Esophagus muscularis mucosa (tissue), 4 donors: ENCODE results near the gene BAIAP2. TPM values are rescaled to one million over a fixed set of nuclear protein-coding genes. Genes with fewer than 3 reads are reported as not detected.

Experiments used
- DNase-seq: peaks from one replicate; pipeline ENCODE4 v3.0.0-alpha.2; 2017; ENCODE audit errors: extremely low spot score
- H3K27ac ChIP-seq, 4 donors: fragments of 200-600 bp; sonication (generic); replicated peaks in 1 of 4; 1 replicate in 3 of 4; 2 replicates in 1 of 4; pipeline ENCODE4 v1.5.1; 2016 to 2019; ENCODE audit warnings: mild to moderate bottlenecking in 1 of 4
- H3K27me3 ChIP-seq, 4 donors: fragments of 200-600 bp; sonication (generic); one replicate each; pipeline versions ENCODE4 v1.5.1 to v1.6.0; 2016 to 2019
- H3K36me3 ChIP-seq, 4 donors: fragments of 200-600 bp; sonication (generic); one replicate each; pipeline ENCODE4 v1.5.1; 2016 to 2019
- H3K4me1 ChIP-seq, 4 donors: fragments of 200-600 bp; sonication (generic); one replicate each; pipeline ENCODE4 v1.5.1; 2016 to 2019
- H3K4me3 ChIP-seq, 4 donors: fragments of 200-600 bp; sonication (generic); 1 replicate in 2 of 4; 2 replicates in 2 of 4; pipeline ENCODE4 v1.5.1; 2016 to 2019; ENCODE audit warnings: mild to moderate bottlenecking in 4 of 4, moderate library complexity in 1 of 4
- H3K9me3 ChIP-seq, 4 donors: fragments of 200-600 bp; sonication (generic); 1 replicate in 3 of 4; 2 replicates in 1 of 4; pipeline ENCODE4 v1.5.1; 2016 to 2019
- CTCF ChIP-seq, 3 experiments: fragments of 200-600 bp in 2 of 3; fragments of 450-650 bp in 1 of 3; sonication (generic) in 2 of 3; IDR thresholded peaks; one replicate each; pipeline ENCODE4 v1.5.1; 2017 to 2019; ENCODE audit warnings: antibody characterized with exemption in 3 of 3, mild to moderate bottlenecking in 2 of 3, moderate library complexity in 1 of 3
- EP300 ChIP-seq: sonication (generic); formaldehyde crosslinking; IDR thresholded peaks from one replicate; pipeline ENCODE4 v1.6.1; 2017; ENCODE audit warnings: antibody characterized with exemption
- POLR2A ChIP-seq: fragments of 450-650 bp; IDR thresholded peaks from one replicate; pipeline ENCODE4 v1.6.1; 2017; ENCODE audit warnings: antibody characterized with exemption, moderate library complexity, mild to moderate bottlenecking, low read depth
- POLR2AphosphoS5 ChIP-seq, 2 donors: sonication (generic); formaldehyde crosslinking; IDR thresholded peaks; one replicate each; pipeline ENCODE4 v1.6.1; 2017; ENCODE audit warnings: antibody characterized with exemption in 2 of 2
- WGBS: methylation state at CpG from one replicate; pipeline ENCODE4 v1.1.5; 2018; 5-methylcytosine and 5-hydroxymethylcytosine counted together
- intact Hi-C: fragments of 100-400 bp; cut with DNase I; formaldehyde crosslinking; loops from one replicate; pipeline ENCODE4 v1.15.1; 2023
- total RNA-seq, 4 donors: library from RNA; depleted of rRNA; stranded (reverse); fragments of >200 nt; gene quantifications; one replicate each; pipeline versions ENCODE4 v1.1.0 to v1.2.1, GENCODE V29; 2016

The BAIAP2 gene
- total RNA-seq, 4 donors from 2014 or later: 31.1 to 54.5 (median 36.7) TPM

- peaks cover 20 to 56% (median 45%) of the 10 kb centered on the region in 4 donors for H3K4me1 ChIP-seq
- no peaks in the 10 kb centered on the region for H3K27me3 ChIP-seq
- 94% methylated on average over 9 of the region's 9 CpGs for WGBS
- peaks cover 13 to 49% (median 38%) of the 10 kb centered on the region in 4 donors for H3K36me3 ChIP-seq
- TF ChIP-seq POLR2AphosphoS5 (IDR thresholded peaks at IDR 0.05) (no peak), CTCF (IDR thresholded peaks at IDR 0.05) (no peak), POLR2A (no peak), EP300 (no peak)
- intact Hi-C loops: no loop called here
- H3K9me3 ChIP-seq: no peaks in the 10 kb centered on the region
- H3K27ac ChIP-seq: no peak overlapping the region
- H3K4me3 ChIP-seq: no peak overlapping the region
- DNase-seq: no peak
Observed at GRCh38 chr17:81091154-81091553, 56.2 kb downstream of the BAIAP2 start.

- Histone ChIP-seq H3K4me1 (peaks cover 27 to 64% (median 52%) of the 10 kb centered on the region in 4 donors), H3K9me3 (no peaks in the 10 kb centered on the region), H3K4me3 (no peak overlapping the region), H3K27ac (no peak overlapping the region), H3K27me3 (no peaks in the 10 kb centered on the region), H3K36me3 (peaks cover 5 to 41% (median 30%) of the 10 kb centered on the region in 4 donors)
- 85% methylated on average over 9 of the region's 23 CpGs for WGBS
- intact Hi-C loops: no loop called here
- TF ChIP-seq POLR2AphosphoS5 (IDR thresholded peaks at IDR 0.05) (no peak), CTCF (IDR thresholded peaks at IDR 0.05) (no peak), POLR2A (no peak), EP300 (no peak)
- DNase-seq: no peak
Observed at GRCh38 chr17:81091774-81092517, 57.0 kb downstream of the BAIAP2 start.

GRCh38 chr17:81092518-81093095 lies 57.7 kb downstream of the BAIAP2 start:
- Histone ChIP-seq H3K27ac (peak overlapping the region in 1 of 4 donors; percentile 80), H3K4me3 (no peak overlapping the region), H3K9me3 (no peaks in the 10 kb centered on the region), H3K4me1 (peaks cover 34 to 70% (median 59%) of the 10 kb centered on the region in 4 donors), H3K36me3 (peaks cover 0 to 35% (median 23%) of the 10 kb centered on the region in 4 donors), H3K27me3 (no peaks in the 10 kb centered on the region)
- WGBS: 93% methylated on average over 8 of the region's 24 CpGs
- intact Hi-C loops: no loop called here
- TF ChIP-seq POLR2AphosphoS5 (IDR thresholded peaks at IDR 0.05): no peak
- no peak for TF ChIP-seq CTCF (IDR thresholded peaks at IDR 0.05)
- TF ChIP-seq POLR2A: no peak
- no peak for TF ChIP-seq EP300
- DNase-seq: no peak

- H3K9me3 ChIP-seq: no peaks in the 10 kb centered on the region
- TF ChIP-seq CTCF (IDR thresholded peaks at IDR 0.05) (no peak), EP300 (no peak), POLR2A (no peak), POLR2AphosphoS5 (IDR thresholded peaks at IDR 0.05) (no peak)
- H3K4me3 ChIP-seq: no peak overlapping the region
- peak overlapping the region; percentile 77 to 83 (median 80) for H3K27ac ChIP-seq
- no peak for DNase-seq
- peaks cover 40 to 81% (median 69%) of the 10 kb centered on the region in 4 donors for H3K4me1 ChIP-seq
- H3K27me3 ChIP-seq: no peaks in the 10 kb centered on the region
- 85% methylated on average over 21 of the region's 21 CpGs for WGBS
- H3K36me3 ChIP-seq: peaks cover 0 to 22% (median 12%) of the 10 kb centered on the region in 4 donors
- intact Hi-C loops: no loop called here
Observed at GRCh38 chr17:81093619-81094508, 58.9 kb downstream of the BAIAP2 start.
